AG09319 (cell line): ENCODE results near the gene ABHD16A.

Experiments
- DNase-seq: peaks from one replicate; pipeline ENCODE4 v3.0.0-alpha.2; 2010; ENCODE audit warnings: low read depth; ENCODE audit errors: extremely low read depth
- TF ChIP-seq, protein P1 (sequence below): IDR thresholded peaks from 2 replicates; pipeline ENCODE4 v1.5.1; 2011; ENCODE audit warnings: low read depth, mild to moderate bottlenecking, inconsistent platforms, low read length, moderate library complexity

ABHD16A gene

DNA sequence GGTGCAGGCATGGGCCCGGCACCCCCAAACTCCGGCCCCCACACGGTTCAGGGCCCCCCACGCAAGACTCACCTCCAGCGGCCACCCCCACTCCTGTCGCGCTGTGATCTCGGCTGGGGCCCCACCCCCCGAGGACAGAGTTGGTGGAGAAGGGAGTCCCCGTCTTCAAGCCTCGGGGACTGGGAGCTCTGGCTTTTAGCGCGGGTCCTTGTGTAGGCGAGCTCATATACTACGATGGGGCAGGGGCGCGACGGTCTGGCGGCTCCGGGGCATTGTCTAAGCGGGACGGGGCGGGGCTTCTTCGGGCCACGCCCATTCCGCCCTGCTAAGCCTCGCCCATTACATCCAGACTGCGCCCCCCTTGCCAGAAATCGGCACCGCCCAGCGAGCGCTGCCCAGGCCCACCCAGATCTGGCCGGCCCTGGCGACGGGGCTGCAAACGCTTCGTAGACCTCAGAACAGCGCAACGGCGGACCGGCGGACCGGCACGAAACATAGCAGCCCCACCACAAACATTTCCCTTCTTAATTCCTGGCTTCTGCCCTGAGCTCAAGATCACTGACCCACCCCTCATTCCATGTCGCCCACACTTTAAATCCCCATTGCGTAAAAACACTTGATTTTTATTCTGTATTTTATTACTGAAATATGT, 27.0 kb upstream of the ABHD16A start:
- TF ChIP-seq, protein P1, sequence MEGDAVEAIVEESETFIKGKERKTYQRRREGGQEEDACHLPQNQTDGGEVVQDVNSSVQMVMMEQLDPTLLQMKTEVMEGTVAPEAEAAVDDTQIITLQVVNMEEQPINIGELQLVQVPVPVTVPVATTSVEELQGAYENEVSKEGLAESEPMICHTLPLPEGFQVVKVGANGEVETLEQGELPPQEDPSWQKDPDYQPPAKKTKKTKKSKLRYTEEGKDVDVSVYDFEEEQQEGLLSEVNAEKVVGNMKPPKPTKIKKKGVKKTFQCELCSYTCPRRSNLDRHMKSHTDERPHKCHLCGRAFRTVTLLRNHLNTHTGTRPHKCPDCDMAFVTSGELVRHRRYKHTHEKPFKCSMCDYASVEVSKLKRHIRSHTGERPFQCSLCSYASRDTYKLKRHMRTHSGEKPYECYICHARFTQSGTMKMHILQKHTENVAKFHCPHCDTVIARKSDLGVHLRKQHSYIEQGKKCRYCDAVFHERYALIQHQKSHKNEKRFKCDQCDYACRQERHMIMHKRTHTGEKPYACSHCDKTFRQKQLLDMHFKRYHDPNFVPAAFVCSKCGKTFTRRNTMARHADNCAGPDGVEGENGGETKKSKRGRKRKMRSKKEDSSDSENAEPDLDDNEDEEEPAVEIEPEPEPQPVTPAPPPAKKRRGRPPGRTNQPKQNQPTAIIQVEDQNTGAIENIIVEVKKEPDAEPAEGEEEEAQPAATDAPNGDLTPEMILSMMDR = no peak; the same call in 1 of the 2 replicates
- DNase-seq = peak; percentile 83

DNA sequence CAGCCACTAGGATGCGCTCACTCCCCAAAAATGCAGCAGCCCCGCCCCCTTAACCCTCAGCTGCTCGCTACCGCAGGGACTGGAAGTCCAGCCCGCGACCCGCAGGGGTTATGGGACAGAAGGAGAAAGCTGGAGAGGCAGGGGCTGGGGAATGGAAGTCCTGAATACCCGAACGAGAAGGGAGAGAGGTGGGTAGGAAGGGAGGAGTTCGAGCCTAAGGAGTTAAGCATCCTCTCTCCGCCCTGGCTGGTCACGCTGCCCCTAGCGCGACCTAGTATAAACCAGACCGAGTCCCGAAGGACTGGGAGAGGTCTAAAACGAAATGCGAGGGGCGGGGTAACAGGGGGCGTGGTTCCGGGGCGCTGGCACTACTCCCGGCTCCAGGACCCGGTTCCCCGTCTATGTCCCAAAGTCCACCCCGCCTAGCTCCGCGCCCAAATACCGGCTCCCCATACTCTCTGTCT, 26.4 kb upstream of the ABHD16A start:
- peak; percentile 75 for DNase-seq
- TF ChIP-seq, protein P1 = no peak

DNA sequence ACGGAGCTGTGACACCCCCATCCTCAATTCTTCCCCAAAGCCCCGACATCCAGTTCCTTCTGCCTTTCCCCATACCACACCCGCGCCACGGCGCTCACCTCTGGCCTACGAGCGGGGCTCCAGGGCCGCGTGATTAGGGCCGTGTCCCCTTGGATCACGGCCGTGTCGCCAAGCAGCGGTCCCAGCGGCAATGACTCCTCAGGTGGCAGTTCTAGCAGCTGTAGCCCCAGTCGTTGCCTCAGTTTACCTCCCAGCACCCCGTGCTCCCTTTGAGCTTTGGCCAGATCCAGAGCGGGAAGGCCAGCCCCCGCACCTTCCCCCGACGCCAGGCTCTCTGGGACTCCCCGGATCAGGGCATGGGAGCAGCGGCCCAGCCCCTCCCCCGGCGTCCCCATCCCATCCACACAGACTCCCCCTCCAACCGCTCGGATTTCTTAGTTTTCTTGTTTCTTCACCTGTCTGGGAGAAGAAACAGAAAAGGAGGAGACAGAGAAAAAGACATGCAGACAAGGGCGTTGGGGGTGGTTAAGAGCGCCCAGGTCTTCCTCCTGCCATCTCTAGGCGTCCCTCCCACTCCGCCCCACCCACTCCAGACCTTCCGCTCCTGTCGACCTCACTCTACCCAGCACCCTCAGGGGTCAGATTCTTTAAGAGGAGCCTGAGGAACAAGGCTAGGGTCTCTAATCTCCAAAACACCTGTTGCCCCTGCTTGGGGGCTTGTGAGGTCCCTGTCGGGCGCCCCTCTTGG, 25.8 kb upstream of the ABHD16A start, which contains the start of gene DDAH2:
Gene DDAH2 (minus strand): TSS at position 533 of the 748 bp plus-strand sequence. CDS start 138 bp downstream, at position 395.
- TF ChIP-seq, protein P1 = peak; percentile 42
- DNase-seq = no peak

DNA sequence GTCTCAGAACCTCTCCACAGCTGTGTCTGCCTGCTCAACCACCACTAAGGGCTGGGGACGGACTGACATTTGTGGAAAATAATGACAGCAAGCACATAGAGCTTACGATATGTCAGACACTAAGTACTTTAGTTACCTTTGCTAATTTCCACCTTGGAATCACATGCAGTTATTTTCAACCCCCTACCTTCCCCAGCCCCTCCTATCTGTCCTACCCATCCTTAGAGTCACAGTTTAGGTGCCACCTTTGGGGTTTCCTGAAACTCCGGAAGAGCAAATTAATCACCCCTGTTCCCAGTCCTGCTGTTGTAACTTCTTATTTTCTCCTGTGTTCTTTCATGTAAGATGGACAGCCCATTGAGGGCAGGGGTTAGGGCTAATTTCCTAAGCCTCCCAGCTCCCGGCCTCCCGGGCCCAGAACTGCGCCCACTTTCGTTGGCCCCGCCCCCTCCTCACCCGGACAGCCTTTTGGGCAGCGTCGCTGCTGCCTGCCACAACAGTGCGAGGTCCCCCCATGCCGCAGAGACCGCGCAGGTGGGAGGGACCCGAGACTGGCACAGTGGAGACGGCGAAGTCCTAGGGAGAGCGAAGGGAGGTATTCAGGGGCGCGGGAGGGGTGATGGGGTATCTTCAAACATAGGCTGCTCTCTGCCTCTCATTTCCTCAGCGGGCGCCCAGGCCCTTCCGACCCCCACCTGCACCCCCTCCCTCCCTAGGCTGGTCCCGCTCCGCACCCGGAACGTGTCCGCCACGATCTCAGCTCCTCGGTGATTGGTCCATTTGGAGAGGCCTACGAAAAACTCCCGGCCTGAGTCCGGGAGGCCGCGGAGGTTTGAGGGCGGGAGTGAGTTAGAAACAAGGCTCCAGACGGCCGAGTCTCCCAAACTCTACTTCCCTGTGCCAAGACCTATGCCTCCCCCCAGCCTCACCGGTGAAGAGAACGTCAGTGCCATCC, 24.9 kb upstream of the ABHD16A start:
- TF ChIP-seq, protein P1 = no peak
- DNase-seq = no peak

DNA sequence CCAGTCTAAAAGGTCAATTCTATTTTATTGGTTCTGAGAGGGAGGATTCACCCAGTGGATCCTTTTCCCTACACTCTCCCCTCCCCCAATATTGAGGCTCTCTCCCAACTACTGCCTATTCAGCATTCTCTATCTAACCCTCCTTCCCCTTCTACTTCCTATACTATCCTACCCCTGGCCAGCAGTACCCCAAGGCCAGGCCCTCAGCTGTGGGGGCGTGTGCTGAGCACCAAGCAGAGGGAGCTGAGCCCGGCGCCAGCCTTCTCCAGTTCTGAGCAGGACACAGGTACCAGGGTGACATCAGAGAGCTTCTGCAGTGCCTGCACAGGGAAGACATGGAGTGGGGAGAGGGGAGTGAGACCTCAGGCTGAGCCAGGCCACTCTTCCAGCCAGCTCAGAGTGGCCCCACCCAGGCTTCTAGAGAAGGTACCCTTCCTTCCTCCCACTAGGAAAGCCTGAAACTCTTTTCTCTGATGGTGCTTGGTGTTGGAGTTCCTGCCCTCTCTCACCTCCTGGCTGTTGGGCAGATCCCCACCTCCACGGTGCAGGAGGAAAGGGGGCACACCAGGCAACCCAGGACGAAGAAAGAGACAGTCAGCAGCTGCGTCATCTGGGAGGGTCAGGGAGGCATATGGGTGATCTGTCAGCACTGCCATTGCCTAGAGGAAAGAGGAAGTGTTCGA, 24.1 kb upstream of the ABHD16A start:
- no peak for DNase-seq
- TF ChIP-seq, protein P1 = no peak

DNA sequence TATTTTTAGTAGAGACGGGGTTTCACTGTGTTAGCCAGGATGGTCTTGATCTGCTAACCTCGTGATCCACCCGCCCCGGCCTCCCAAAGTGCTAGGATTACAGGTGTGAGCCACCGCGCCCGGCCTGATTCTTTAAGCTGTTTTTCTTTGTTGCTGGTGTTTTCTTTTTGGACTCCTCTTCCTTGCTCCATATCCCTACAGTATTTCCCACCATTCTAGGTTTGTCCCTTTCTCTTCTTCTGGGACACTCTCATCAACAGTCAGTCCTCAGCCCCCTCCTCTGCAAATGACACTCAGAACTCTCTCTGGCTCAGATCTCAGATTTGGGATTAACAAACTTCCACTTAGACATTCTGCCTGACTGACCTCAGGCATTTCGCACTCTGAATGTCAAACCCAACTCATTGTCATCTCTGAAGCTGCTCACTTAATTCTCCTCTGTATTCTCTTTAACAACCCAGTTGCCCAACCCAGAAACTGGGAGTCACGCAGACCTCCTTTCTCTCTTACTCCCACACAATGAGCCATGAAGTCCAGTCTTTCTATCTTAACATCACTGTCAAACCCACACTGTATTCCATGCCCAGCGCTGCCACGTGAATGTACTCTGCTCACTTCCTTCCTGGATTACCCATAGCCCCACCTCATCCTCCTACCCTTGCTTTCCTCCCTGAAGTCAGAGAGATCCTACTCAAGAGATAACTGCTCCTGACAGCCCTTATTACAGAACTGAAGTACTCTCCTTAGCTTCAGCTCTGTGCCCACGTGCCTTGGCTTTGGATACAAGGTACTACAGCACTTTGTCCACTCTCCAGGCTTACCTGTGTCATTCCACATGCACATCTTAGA, 22.6 kb upstream of the ABHD16A start:
- TF ChIP-seq, protein P1 = no peak
- no peak for DNase-seq
